ENCODE data around the gene NEDD8.

The NEDD8 gene

GRCh38 chr14:24262821-24263733 lies 30.9 kb upstream of the NEDD8 start, which contains the start of gene TGM1:
TGM1 (minus strand) TSS chr14:24263177; CDS start chr14:24262352, 825 bp downstream.
- DNase-seq = no peak

DNA sequence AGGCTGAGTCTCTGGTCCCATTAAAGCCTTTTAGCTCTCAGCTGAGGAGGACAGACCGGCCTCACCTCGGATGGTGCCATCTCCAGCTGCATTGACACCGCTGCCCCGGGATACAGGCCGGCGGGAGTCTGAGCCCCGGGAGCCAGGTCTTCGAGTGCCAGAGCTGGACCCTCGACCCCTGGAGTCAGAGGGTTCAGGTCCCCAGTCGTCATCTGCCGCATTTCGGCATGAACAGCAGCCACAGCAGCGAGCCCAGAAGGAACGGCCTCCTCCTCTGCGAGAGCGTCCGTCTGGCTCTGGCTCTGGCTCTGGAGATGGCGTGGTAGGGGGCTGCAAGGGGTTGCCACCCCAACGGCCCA lies 29.8 kb upstream of the NEDD8 start:
- DNase-seq = no peak

DNA sequence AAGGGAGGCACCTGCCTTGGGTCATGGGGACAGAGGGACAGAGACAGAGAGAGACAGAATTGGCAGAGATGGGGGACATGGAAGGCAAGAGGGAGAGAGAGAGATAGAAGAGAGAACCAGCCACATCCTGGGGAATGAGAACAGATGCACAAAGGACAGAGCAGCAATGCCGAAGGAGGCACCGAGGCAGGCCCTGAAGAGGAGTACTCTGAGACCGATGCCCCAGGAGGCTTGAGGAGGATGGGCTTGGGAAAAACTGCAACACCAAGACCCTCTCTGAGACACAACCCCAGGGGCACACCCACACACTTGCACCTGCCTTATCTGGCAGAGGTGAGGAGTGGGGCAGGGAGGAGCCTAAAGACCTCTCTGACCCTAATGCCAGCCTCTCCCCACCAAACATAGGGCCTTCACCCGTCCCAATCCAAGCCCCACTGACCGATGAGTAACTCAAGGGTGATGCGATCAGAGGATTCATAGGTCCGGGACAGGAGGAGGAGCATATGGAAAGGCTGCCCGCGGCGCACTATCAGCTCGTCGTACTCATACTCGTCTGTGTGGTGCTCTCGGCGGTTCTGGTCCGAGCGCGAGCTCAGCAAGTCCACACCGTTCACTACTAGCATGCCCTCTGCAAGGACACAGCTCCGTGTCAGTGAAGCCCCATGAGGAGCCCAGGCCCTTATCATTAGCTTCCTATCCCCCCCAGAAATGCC lies 29.2 kb upstream of the NEDD8 start:
- DNase-seq = no peak

GRCh38 chr14:24260780-24261157 lies 28.6 kb upstream of the NEDD8 start:
- no peak for DNase-seq

GRCh38 chr14:24260026-24260779 lies 28.0 kb upstream of the NEDD8 start:
- DNase-seq = no peak

GRCh38 chr14:24259282-24260025 lies 27.3 kb upstream of the NEDD8 start:
- DNase-seq = no peak

DNA sequence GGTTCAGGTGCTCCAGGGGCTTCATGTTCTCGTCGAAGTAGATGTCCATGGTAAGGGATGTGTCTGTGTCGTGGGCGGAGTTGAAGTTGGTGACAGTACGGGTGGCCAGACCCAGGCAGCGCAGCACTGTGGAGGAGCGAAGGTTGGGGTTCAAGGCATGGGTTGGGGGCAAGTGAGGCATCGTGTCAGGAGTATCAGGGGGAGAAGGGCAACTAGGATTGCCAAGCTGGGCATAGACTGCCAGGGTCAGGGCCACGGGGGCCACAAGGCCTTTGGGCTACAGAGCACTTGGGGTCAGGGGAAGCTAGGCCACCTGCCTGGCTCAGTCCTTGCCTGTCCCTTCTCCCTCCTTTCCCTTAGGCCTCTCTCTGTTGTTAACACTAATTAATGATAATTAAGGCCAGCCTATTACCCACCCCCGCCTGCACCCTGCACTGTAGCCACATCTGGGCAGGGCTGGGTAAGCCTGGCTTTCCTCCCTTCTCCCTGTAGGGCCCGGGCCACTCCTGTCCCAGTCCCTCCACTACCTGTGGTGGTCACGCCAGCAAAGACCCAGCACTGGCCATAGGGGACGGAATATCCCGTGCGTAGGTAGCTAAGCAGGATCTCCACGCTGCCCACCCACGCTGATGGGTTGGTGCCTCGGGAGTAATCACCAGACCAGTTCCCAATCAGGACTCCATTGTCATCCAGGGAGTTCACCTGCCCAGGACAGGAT lies 26.5 kb upstream of the NEDD8 start:
- DNase-seq = no peak

- DNase-seq = no peak
Measured at GRCh38 chr14:24258119-24258518, 26.0 kb upstream of the NEDD8 start.

- DNase-seq = no peak
Measured at GRCh38 chr14:24256960-24257359, 24.8 kb upstream of the NEDD8 start.

GRCh38 chr14:24255931-24256711 lies 24.0 kb upstream of the NEDD8 start:
- DNase-seq = no peak

DNA sequence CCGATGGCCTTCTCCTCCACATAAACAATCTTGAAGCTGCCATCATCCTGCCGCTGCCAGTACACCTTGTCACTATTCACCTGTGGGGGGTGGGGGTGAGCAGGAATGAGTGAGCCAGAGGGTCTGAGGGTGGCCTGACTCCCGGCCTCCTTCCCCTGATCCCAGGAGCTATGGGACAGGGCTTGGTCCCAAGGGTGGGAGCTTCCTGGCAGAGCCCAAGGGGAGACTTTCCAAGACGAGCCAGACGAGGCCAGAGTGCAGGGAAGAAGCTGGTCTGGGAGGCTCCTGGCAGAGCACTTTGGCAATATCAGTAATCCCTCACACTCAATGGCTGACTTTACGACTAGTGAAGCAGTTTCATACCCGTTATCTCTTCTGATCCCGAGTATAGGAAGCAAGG lies 23.3 kb upstream of the NEDD8 start:
- DNase-seq = no peak

DNA sequence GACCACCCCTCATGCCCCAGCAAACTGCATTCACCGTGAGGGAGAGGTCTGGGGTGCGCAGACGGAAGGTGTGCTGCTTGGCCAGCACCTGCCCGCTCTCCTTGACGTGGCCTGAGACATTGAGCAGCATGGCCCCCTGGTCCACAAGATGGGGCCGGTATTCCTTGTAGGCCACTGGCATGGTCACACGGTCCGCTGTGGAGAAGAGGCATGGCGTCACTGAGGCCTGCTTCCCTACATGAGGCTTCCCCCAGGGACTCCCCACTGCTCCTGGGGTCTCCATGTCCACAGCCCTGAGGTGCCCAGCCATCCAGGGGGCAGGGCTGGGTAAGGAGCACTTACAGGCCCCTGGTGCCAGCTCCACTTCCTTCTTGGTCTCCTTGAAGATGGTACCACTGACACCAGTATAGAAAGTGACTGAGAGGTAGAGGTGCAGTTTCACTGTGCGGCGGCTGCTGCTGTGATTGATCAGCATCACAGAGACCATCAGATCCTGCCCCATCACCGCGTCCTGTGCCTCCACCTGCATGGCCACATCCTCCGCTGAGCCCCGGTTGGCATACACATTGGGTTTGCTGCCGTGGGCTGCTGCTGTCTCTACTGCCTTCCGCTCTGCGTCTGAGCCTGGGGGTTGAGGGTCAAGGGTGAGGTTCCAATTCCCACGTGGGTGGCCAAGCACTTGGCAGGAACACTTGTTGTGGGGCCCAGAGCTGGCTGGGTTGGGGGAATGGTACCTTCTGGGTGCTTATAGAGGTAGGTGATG lies 22.6 kb upstream of the NEDD8 start:
- DNase-seq = no peak

DNA sequence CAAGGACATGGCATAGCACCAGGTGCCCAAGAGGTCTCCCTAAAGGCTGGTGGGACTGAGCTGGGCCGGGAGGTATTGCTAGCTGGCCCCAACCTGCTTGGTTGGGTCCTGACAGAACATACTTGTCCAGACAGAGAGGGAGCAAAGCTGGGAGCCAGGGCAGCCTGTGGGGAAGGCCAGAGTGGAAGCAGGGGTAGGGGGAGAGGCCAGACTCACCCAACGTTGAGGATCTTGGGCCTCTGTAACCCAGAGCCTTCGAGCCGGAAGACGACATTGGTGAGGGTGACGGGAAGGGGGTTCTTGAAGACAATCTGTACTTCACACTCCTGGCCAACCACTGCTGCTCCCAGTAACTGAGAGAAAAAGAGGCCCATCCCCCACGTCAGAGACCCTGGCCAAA lies 21.8 kb upstream of the NEDD8 start:
- no peak for DNase-seq

GRCh38 chr14:24252289-24253124 lies 20.3 kb upstream of the NEDD8 start:
- no peak for DNase-seq

GRCh38 chr14:24251880-24252288 lies 19.7 kb upstream of the NEDD8 start:
- no peak for DNase-seq

GRCh38 chr14:24250354-24250753 lies 18.2 kb upstream of the NEDD8 start:
- no peak for DNase-seq

DNA sequence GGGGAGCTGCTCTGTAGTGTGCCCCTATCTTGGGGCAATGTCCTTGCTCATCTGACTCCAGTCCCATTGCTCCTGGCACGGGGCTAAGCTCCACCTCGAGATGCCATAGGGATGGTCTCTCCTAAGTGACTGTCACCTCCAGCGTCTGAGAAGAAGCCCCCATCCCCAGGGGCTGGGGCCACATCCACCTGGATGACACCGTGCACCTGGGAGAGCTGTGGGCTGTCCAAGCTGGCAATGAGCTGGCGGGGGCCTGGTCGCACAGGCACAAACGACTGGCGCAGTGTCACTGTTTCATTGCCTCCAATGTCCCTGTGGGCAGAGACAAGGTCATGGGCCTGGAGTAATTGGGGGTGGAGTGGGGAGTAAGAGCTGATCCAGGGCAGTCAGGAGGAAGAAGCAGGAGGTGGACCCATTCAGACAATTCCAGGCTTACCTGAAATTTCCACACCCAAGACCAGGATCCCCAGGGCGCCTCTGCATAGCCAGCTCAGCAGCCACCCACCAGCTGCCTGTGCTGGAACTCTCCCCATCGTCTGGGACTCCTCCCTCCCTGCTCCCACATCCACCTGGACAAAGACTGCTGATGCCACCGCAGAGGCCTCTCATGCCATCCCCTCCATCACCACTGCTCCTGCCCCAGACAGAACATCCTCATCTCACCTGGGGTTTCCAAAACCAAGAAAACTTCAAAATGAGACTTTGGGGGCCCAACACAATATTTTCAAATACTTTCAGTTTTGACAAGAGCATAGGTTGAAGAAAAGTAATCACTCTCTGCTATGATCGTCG lies 17.3 kb upstream of the NEDD8 start:
- DNase-seq = no peak

DNA sequence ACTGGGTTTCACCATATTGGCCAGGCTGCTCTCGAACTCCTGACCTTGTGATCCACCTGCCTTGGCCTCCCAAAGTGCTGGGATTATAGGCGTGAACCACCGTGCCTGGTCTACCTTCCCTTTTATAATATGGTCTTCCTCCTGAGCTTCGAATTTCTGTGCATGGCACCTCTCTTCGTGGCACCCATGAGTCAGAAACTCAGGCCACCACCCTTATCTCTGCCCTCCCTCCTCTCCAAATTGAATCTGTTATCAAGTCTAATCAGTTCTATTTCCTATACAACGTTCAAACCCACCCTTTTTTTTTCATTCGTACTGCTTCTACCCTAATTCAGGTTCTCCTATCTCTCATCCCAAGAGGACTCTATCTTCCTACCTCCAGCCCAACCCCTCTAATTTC lies 15.3 kb upstream of the NEDD8 start:
- DNase-seq = no peak

DNA sequence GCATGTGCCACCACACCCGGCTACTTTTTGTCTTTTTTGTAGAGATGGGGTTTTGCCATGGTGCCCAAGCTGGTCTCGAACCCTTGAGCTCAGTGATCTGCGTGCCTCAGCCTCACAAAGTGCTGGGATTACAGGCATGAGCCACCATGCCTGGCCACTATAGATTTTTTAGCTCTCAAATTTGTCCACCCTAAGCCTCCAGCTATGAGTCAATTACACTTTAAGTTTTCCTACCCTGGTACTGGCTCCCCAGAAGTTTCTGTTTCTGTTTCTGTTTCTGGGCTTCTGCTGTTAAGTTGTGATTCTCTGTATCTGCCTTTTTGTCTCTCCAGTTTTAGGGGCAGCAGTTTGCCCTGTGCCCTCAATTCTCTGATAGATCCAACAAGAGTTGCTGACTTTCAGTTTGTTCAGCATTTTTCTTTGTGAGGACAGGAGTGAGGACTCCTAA lies 14.6 kb upstream of the NEDD8 start:
- DNase-seq = no peak
